Activated gamma-delta T cell treated with Interleukin-2 at 50 U/mL for 16 hours (primary cell): ENCODE results near the gene ZNF609.
"Not testable (repeated sequence)": the region's sequence is repeated elsewhere in the genome, so short reads cannot be mapped to it uniquely, and the experiment has no call there.

Experiments used
- DNase-seq: peaks from one replicate; pipeline ENCODE4 v3.0.0-alpha.2; 2020

ZNF609 gene

GRCh38 chr15:64623347-64623996 is 163.1 kb downstream of the ZNF609 start:
- no peak for DNase-seq

GRCh38 chr15:64624242-64624641 is 163.9 kb downstream of the ZNF609 start:
- DNase-seq: no peak

- no peak for DNase-seq
Observed at GRCh38 chr15:64629063-64629462, 168.7 kb downstream of the ZNF609 start.

GRCh38 chr15:64630396-64631107 is 170.2 kb downstream of the ZNF609 start:
- no peak for DNase-seq

- DNase-seq: not testable (repeated sequence)
Observed at GRCh38 chr15:64632639-64633038, 172.3 kb downstream of the ZNF609 start.

GRCh38 chr15:64633332-64633731 is 173.0 kb downstream of the ZNF609 start:
- no peak for DNase-seq

- DNase-seq: peak; percentile 28
Observed at GRCh38 chr15:64634027-64634426, 173.6 kb downstream of the ZNF609 start.

- no peak for DNase-seq
Observed at GRCh38 chr15:64634576-64635498, 174.5 kb downstream of the ZNF609 start.

GRCh38 chr15:64635499-64636495 is 175.4 kb downstream of the ZNF609 start:
- no peak for DNase-seq

- DNase-seq: no peak
Observed at GRCh38 chr15:64636556-64636955, 176.2 kb downstream of the ZNF609 start.

- DNase-seq: no peak
Observed at GRCh38 chr15:64637412-64637811, 177.0 kb downstream of the ZNF609 start.

- not testable (repeated sequence) for DNase-seq
Observed at GRCh38 chr15:64639744-64640143, 179.4 kb downstream of the ZNF609 start.

GRCh38 chr15:64640146-64640871 is 179.9 kb downstream of the ZNF609 start:
- no peak for DNase-seq

GRCh38 chr15:64642875-64643274 is 182.5 kb downstream of the ZNF609 start:
- DNase-seq: no peak

- DNase-seq: no peak
Observed at GRCh38 chr15:64643685-64644084, 183.3 kb downstream of the ZNF609 start.

- not testable (repeated sequence) for DNase-seq
Observed at GRCh38 chr15:64644811-64645210, 184.4 kb downstream of the ZNF609 start.

GRCh38 chr15:64645995-64646394 is 185.6 kb downstream of the ZNF609 start:
- no peak for DNase-seq

- DNase-seq: no peak
Observed at GRCh38 chr15:64647367-64647766, 187.0 kb downstream of the ZNF609 start.

GRCh38 chr15:64650552-64650951 is 190.2 kb downstream of the ZNF609 start:
- DNase-seq: no peak

GRCh38 chr15:64651601-64652191 is 191.3 kb downstream of the ZNF609 start:
- peak; percentile 26 for DNase-seq

- no peak for DNase-seq
Observed at GRCh38 chr15:64653757-64654156, 193.4 kb downstream of the ZNF609 start.
